Naive thymus-derived CD4-positive, alpha-beta T cell (primary cell): ENCODE data around the gene AAMP. TPM values are rescaled to one million over a fixed set of nuclear protein-coding genes. Genes with fewer than 3 reads are reported as not detected.

Experiments used
- ATAC-seq: fragments of 150-1000 bp; cut with Tn5 transposase; 2 replicates; pipeline ENCODE4 v1.10.0; 2021; ENCODE audit warnings: mild to moderate bottlenecking, moderate library complexity
- CTCF ChIA-PET: fragments of 350-600 bp; sonication (Branson Sonifier 250); formaldehyde crosslinking; loops from one replicate; lab custom pipeline; 2021; ENCODE audit warnings: antibody characterized with exemption; lab: Charles Lee
- POLR2A ChIA-PET: fragments of 350-600 bp; sonication (Branson Sonifier 250); formaldehyde crosslinking; loops from one replicate; lab custom pipeline; 2021; ENCODE audit warnings: antibody characterized with exemption, inconsistent platforms; lab: Charles Lee
- DNase-seq, 9 donors: peaks; one replicate each; pipeline versions ENCODE4 v3.0.0 to v3.0.0-alpha.2; 2020 to 2022; ENCODE audit warnings: mixed read lengths in 1 of 9
- H3K27ac ChIP-seq: one replicate; pipeline ENCODE4 v1.7.0; 2013; ENCODE audit warnings: mild to moderate bottlenecking, low read depth, low read length, moderate library complexity
- H3K27me3 ChIP-seq, 2 donors: one replicate each; pipeline ENCODE4 v1.7.0; 2013; ENCODE audit warnings: low read length in 2 of 2, mild to moderate bottlenecking in 2 of 2, moderate library complexity in 2 of 2; ENCODE audit not compliant: control insufficient read depth in 2 of 2, insufficient read depth in 2 of 2
- H3K36me3 ChIP-seq, 3 experiments: 1 replicate in 2 of 3; 2 replicates in 1 of 3; pipeline ENCODE4 v1.7.0; 2013; ENCODE audit warnings: low read length in 3 of 3, mild to moderate bottlenecking in 3 of 3, moderate library complexity in 1 of 3; ENCODE audit not compliant: insufficient read depth in 3 of 3, control insufficient read depth in 2 of 3
- H3K4me1 ChIP-seq, 2 donors: one replicate each; pipeline ENCODE4 v1.7.0; 2013; ENCODE audit warnings: low read length in 2 of 2, mild to moderate bottlenecking in 2 of 2, moderate library complexity in 1 of 2; ENCODE audit not compliant: control insufficient read depth in 2 of 2, insufficient read depth in 2 of 2
- H3K4me3 ChIP-seq: 2 replicates; pipeline ENCODE4 v1.7.0; 2013; ENCODE audit warnings: mild to moderate bottlenecking, low read length
- H3K9me3 ChIP-seq, 3 experiments: 1 replicate in 2 of 3; 2 replicates in 1 of 3; pipeline ENCODE4 v1.7.0; 2013; ENCODE audit warnings: low read length in 3 of 3; ENCODE audit not compliant: control insufficient read depth in 2 of 3
- H3K27ac Mint-ChIP-seq, 9 donors: one replicate each; pipeline ENCODE4 v1.8.0; 2020 to 2022; ENCODE audit warnings: mixed read lengths in 9 of 9, mild to moderate bottlenecking in 8 of 9, moderate library complexity in 5 of 9, inconsistent platforms in 2 of 9
- H3K27me3 Mint-ChIP-seq, 5 donors: one replicate each; pipeline ENCODE4 v1.8.0; 2021 to 2022; ENCODE audit warnings: mixed read lengths in 5 of 5, mild to moderate bottlenecking in 1 of 5
- H3K36me3 Mint-ChIP-seq, 5 donors: one replicate each; pipeline ENCODE4 v1.8.0; 2020 to 2022; ENCODE audit warnings: mixed read lengths in 5 of 5, mild to moderate bottlenecking in 3 of 5, inconsistent platforms in 1 of 5
- H3K4me1 Mint-ChIP-seq, 7 donors: one replicate each; pipeline ENCODE4 v1.8.0; 2020 to 2022; ENCODE audit warnings: mixed read lengths in 7 of 7, mild to moderate bottlenecking in 3 of 7, inconsistent platforms in 1 of 7
- H3K4me3 Mint-ChIP-seq, 10 donors: one replicate each; pipeline ENCODE4 v1.8.0; 2020 to 2022; ENCODE audit warnings: mild to moderate bottlenecking in 10 of 10, mixed read lengths in 10 of 10, moderate library complexity in 6 of 10, inconsistent platforms in 2 of 10
- H3K9me3 Mint-ChIP-seq, 11 donors: one replicate each; pipeline ENCODE4 v1.8.0; 2020 to 2022; ENCODE audit warnings: mixed read lengths in 11 of 11, mild to moderate bottlenecking in 4 of 11, inconsistent platforms in 1 of 11, moderate library complexity in 1 of 11
- intact Hi-C, 2 donors: fragments of 100-400 bp; cut with micrococcal nuclease; formaldehyde crosslinking; loops; one replicate each; pipeline ENCODE4 v1.15.1; 2023
- polyA plus RNA-seq, 2 donors: library from polyadenylated mRNA; unstranded; fragments of 300-500 nt; fragmentation: Illumina TruSeq; gene quantifications; one replicate each; pipeline ENCODE4 v1.2.3, GENCODE V29; 2021
- total RNA-seq, 6 experiments: library from RNA in 5 of 6; stranded (reverse) in 5 of 6; gene quantifications; 1 replicate in 5 of 6; 2 replicates in 1 of 6; pipeline ENCODE4 v1.2.3 and lab custom pipeline; 2021 to 2026

Gene AAMP
- total and polyA plus RNA-seq, 7 experiments from 2014 or later, result 54.1 to 108 (median 66.4) TPM

DNA sequence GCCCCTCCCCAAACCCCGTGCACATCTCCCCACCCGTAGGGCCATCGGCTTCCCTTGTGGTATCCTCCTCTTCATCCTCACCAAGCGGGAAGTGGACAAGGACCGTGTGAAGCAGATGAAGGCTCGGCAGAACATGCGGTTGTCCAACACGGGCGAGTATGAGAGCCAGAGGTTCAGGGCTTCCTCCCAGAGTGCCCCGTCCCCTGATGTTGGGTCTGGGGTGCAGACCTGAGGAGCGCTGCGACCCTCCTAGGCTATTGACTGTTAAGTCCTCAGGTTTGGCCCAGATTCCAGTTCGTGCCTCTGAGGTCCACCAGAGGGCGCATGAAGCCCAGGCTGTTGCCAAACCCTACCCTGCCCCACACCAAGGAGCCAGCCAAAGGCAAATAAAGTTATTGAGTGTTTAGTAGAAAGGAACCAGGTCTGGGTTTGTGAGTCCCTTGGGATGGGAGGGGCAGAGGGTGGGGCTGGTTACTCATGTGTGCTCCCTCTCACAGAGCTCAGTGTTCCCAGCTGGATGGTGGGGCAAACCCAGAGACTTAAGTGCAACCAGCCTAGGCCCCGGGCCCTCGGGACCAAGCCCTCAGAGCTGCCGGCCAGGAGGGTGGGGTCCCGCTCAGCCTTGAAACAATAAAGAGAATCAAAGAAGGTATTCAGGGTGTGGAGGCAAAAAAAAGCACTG lies 2.7 kb upstream of the AAMP start:
- DNase-seq, result peak; percentile 60 to 81 (median 77)
- Histone ChIP-seq H3K4me1 (peaks cover 27 to 30% of the 10 kb centered on the region in 2 donors), H3K9me3 (no peaks in the 10 kb centered on the region), H3K27ac (peak overlapping the region; percentile 21), H3K27me3 (no peaks in the 10 kb centered on the region), H3K36me3 (peaks cover 13 to 47% (median 19%) of the 10 kb centered on the region in 3 experiments), H3K4me3 (no peak overlapping the region)
- Mint-ChIP-seq H3K27ac (peak overlapping the region in 8 of 9 donors; percentile 4 to 89 (median 73)), H3K4me1 (peaks cover 21 to 50% (median 39%) of the 10 kb centered on the region in 7 donors), H3K9me3 (peaks cover 0 to 4% (median 0%) of the 10 kb centered on the region in 11 donors), H3K27me3 (no peaks in the 10 kb centered on the region), H3K4me3 (peak overlapping the region in 8 of 10 donors; percentile 17 to 84 (median 51)), H3K36me3 (peaks cover 0 to 34% (median 11%) of the 10 kb centered on the region in 5 donors)
- ATAC-seq, result peak; percentile 23
- intact Hi-C loops, result loop anchor here (1.0 to 10.0 kb wide), 9 partner anchors 20 to 1860 kb away; partner anchors contain the start of genes CATIP (in 2 of the 2), CNPPD1 (in 1 of the 2), GMPPA (in 1 of the 2) and RETREG2 (in 1 of the 2)
- ChIA-PET CTCF (interaction anchor here (0.6 to 9.4 kb wide), 21 partner anchors 10 to 400 kb away, joined by 3 to 188 read pairs (median 4); partner anchors contain the start of genes CATIP and TMBIM1), POLR2A (interaction anchor here (0.6 to 9.0 kb wide), 7 partner anchors 12 to 124 kb away, joined by 3 to 125 read pairs (median 17); partner anchors contain the start of genes CATIP and TMBIM1)

GRCh38 chr2:218271865-218272530 lies 2.1 kb upstream of the AAMP start:
- peaks cover 13 to 46% (median 19%) of the 10 kb centered on the region in 3 experiments for H3K36me3 ChIP-seq
- Mint-ChIP-seq H3K27me3 (no peaks in the 10 kb centered on the region), H3K36me3 (peaks cover 0 to 32% (median 10%) of the 10 kb centered on the region in 5 donors), H3K27ac (peak overlapping the region; percentile 4 to 94 (median 77)), H3K4me1 (peaks cover 28 to 53% (median 46%) of the 10 kb centered on the region in 7 donors), H3K4me3 (peak overlapping the region; percentile 79 to 99 (median 90)), H3K9me3 (peaks cover 0 to 4% (median 0%) of the 10 kb centered on the region in 11 donors)
- no peaks in the 10 kb centered on the region for H3K27me3 ChIP-seq
- H3K27ac ChIP-seq, result peak overlapping the region; percentile 21
- peaks cover 27 to 30% of the 10 kb centered on the region in 2 donors for H3K4me1 ChIP-seq
- no peak for DNase-seq
- no peaks in the 10 kb centered on the region for H3K9me3 ChIP-seq
- intact Hi-C loops, result loop anchor here (1.0 to 10.0 kb wide), 11 partner anchors 20 to 1860 kb away; partner anchors contain the start of genes CATIP (in 2 of the 2), CHPF (in 1 of the 2), CNPPD1 (in 1 of the 2) and GMPPA (in 1 of the 2)
- ChIA-PET CTCF (interaction anchor here (0.6 to 9.4 kb wide), 18 partner anchors 11 to 194 kb away, joined by 3 to 188 read pairs (median 4); partner anchors contain the start of genes CATIP and TMBIM1), POLR2A (interaction anchor here (0.6 to 9.0 kb wide), 10 partner anchors 13 to 128 kb away, joined by 3 to 125 read pairs (median 16); partner anchors contain the start of genes CATIP, CTDSP1 and TMBIM1)
- H3K4me3 ChIP-seq, result no peak overlapping the region
- no peak for ATAC-seq

- H3K4me3 ChIP-seq, result no peak overlapping the region
Measured at GRCh38 chr2:218271487-218271797, 1.5 kb upstream of the AAMP start.

DNA sequence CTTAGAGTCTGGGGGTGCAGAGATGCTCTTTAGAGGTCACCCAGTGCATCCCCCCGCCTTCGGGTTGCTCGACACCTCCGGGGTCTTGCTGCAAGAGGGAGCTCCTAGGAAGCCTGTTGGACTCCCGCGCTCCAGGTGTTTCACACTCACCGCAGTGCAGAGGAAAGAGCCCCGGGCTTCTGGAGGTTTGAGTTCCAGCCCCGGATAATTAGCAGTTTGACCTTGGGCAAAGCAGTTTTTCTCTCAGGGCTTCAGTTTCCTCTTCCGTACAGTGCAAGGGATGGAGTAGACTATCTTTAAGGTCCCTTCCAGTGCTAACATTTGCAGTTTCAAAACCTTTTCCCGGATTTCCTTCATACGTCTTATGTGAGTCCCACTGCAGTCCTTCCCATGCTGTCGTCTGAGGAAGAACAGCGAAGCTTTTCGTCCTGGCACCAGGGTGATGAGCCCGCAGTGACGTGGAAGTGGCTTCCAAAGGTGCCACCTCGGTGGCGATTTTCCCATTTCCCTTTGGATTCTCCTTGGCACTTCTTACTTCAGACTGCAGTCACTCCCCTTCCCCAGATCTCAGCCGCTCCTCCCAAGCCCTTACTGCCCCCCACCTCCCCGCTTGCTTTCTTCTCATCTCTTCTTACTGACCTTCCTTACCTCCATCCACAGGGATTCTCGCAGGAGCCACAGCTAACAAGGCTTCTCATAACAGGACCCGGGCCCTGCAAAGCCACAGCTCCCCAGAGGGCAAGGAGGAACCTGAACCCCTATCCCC lies 967 bp upstream of the AAMP start:
- Histone ChIP-seq H3K9me3 (no peaks in the 10 kb centered on the region), H3K4me1 (peaks cover 27 to 30% of the 10 kb centered on the region in 2 donors), H3K27ac (peak overlapping the region; percentile 71), H3K4me3 (peak overlapping the region; percentile 96), H3K36me3 (peaks cover 12 to 46% (median 13%) of the 10 kb centered on the region in 3 experiments), H3K27me3 (no peaks in the 10 kb centered on the region)
- DNase-seq (no peak), ATAC-seq (no peak)
- Mint-ChIP-seq H3K27me3 (no peaks in the 10 kb centered on the region), H3K27ac (peak overlapping the region; percentile 65 to 95 (median 92)), H3K4me1 (peaks cover 30 to 58% (median 50%) of the 10 kb centered on the region in 7 donors), H3K9me3 (peaks cover 0 to 4% (median 0%) of the 10 kb centered on the region in 11 donors), H3K4me3 (peak overlapping the region; percentile 84 to 99 (median 93)), H3K36me3 (peaks cover 0 to 31% (median 12%) of the 10 kb centered on the region in 5 donors)
- ChIA-PET CTCF (interaction anchor here (0.6 to 9.4 kb wide), 23 partner anchors 11 to 195 kb away, joined by 3 to 188 read pairs (median 4); partner anchors contain the start of genes ARPC2, CATIP, GPBAR1 and TMBIM1), POLR2A (interaction anchor here (0.6 to 9.0 kb wide), 20 partner anchors 9 to 249 kb away, joined by 3 to 125 read pairs (median 5); partner anchors contain the start of genes ARPC2, CATIP, CTDSP1 and TMBIM1)
- intact Hi-C loops, result loop anchor here (1.0 to 10.0 kb wide), 22 partner anchors 15 to 1859 kb away; partner anchors contain the start of genes ARPC2 (in 2 of the 2), BCS1L (in 2 of the 2), CNOT9 (in 2 of the 2) and TTLL4 (in 2 of the 2)

More at GRCh38 chr2:218271487-218271797, 1.5 kb upstream of the AAMP start:
- H3K4me1 ChIP-seq, result peaks cover 27 to 30% of the 10 kb centered on the region in 2 donors
- ChIA-PET POLR2A (interaction anchor here (1.0 to 9.0 kb wide), 10 partner anchors 8 to 128 kb away, joined by 3 to 125 read pairs (median 14); partner anchors contain the start of genes CATIP, CTDSP1 and TMBIM1), CTCF (interaction anchor here (0.6 to 9.4 kb wide), 16 partner anchors 12 to 195 kb away, joined by 3 to 188 read pairs (median 4); partner anchors contain the start of genes CATIP and TMBIM1)
- Mint-ChIP-seq H3K27ac (peak overlapping the region in 7 of 9 donors; percentile 4 to 94 (median 82)), H3K9me3 (peaks cover 0 to 4% (median 0%) of the 10 kb centered on the region in 11 donors), H3K4me1 (peaks cover 30 to 57% (median 48%) of the 10 kb centered on the region in 7 donors), H3K36me3 (peaks cover 0 to 29% (median 10%) of the 10 kb centered on the region in 5 donors), H3K4me3 (peak overlapping the region; percentile 84 to 99 (median 93)), H3K27me3 (no peaks in the 10 kb centered on the region)
- H3K9me3 ChIP-seq, result no peaks in the 10 kb centered on the region
- DNase-seq (no peak), ATAC-seq (no peak)
- no peaks in the 10 kb centered on the region for H3K27me3 ChIP-seq
- H3K36me3 ChIP-seq, result peaks cover 13 to 46% (median 17%) of the 10 kb centered on the region in 3 experiments
- intact Hi-C loops, result loop anchor here (2.0 to 10.0 kb wide), 7 partner anchors 51 to 1859 kb away; partner anchors contain the start of genes CHPF (in 1 of the 2), CNPPD1 (in 1 of the 2), GMPPA (in 1 of the 2) and RETREG2 (in 1 of the 2)
- peak overlapping the region; percentile 71 for H3K27ac ChIP-seq

DNA sequence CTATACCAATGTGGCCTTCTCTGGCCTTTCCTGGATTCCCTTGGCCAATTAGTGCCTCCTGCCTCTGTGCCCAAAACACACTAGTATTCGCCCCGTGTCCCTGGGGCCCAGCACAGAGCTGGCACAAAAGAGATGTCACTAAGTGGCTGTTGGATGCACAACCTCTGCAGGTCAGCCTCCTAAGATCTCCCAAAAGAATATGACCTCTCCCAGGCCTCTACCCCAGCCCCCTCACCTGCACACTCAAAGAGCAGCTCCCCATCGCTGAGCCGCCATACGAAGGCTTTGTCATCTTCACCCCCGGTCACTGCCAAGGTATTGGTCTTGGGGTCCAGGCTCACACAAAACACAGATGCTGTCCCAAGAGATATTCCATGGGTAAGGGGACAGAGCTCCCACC lies 2.7 kb downstream of the AAMP start:
- Histone ChIP-seq H3K4me1 (peaks cover 21 to 22% of the 10 kb centered on the region in 2 donors), H3K27ac (no peak overlapping the region), H3K27me3 (no peaks in the 10 kb centered on the region), H3K9me3 (no peaks in the 10 kb centered on the region), H3K36me3 (peaks cover 0 to 57% (median 0%) of the 10 kb centered on the region in 3 experiments), H3K4me3 (no peak overlapping the region)
- Mint-ChIP-seq H3K4me3 (peak overlapping the region in 6 of 10 donors; percentile 27 to 61 (median 54)), H3K27me3 (no peaks in the 10 kb centered on the region), H3K36me3 (peaks cover 4 to 23% (median 15%) of the 10 kb centered on the region in 5 donors), H3K27ac (peak overlapping the region in 7 of 9 donors; percentile 19 to 68 (median 59)), H3K4me1 (peaks cover 30 to 51% (median 47%) of the 10 kb centered on the region in 7 donors), H3K9me3 (peaks cover 0 to 4% (median 0%) of the 10 kb centered on the region in 11 donors)
- DNase-seq, result no peak
- ChIA-PET CTCF (interaction anchor here (0.7 kb wide), 1 partner anchor 196 kb away, joined by 3 read pairs; no protein-coding TSS in a partner anchor), POLR2A (interaction anchor here (0.9 to 1.0 kb wide), 2 partner anchors 12 to 51 kb away, joined by 3 to 4 read pairs; partner anchors contain the start of gene ARPC2)
- intact Hi-C loops, result no loop called here
- ATAC-seq, result no peak
